Ovary (tissue), 9 donors: ENCODE data around the gene TTLL9. TPM values are rescaled to one million over a fixed set of nuclear protein-coding genes. Genes with fewer than 3 reads are reported as not detected.

Experiments
- DNase-seq, 5 donors: peaks; one replicate each; pipeline ENCODE4 v3.0.0-alpha.2; 2019 to 2020
- H3K27ac ChIP-seq, 2 donors: fragments of 200-600 bp; one replicate each; pipeline versions ENCODE4 v1.5.1 to v1.8.0; 2019 to 2022
- H3K27me3 ChIP-seq: fragments of 200-600 bp; one replicate; pipeline ENCODE4 v1.8.0; 2022
- H3K36me3 ChIP-seq: fragments of 200-600 bp; sonication (generic); one replicate; pipeline ENCODE4 v1.5.1; 2019
- H3K4me1 ChIP-seq: one replicate; pipeline ENCODE4 v1.8.1; 2013; ENCODE audit warnings: mild to moderate bottlenecking, moderate library complexity; ENCODE audit not compliant: insufficient read depth
- H3K4me3 ChIP-seq: fragments of 200-600 bp; sonication (generic); one replicate; pipeline ENCODE4 v1.5.1; 2017
- H3K9me3 ChIP-seq, 2 donors: fragments of 200-600 bp in 1 of 2; sonication (generic) in 1 of 2; one replicate each; pipeline versions ENCODE4 v1.5.1 to v1.8.1; 2013 to 2019; ENCODE audit warnings: mild to moderate bottlenecking in 1 of 2, moderate library complexity in 1 of 2
- CTCF ChIP-seq, 3 donors: fragments of 450-650 bp in 2 of 3; fragments of 200-600 bp in 1 of 3; IDR thresholded peaks; one replicate each; pipeline versions ENCODE4 v1.5.1 to v1.8.0; 2016 to 2022; ENCODE audit warnings: antibody characterized with exemption in 3 of 3, mild to moderate bottlenecking in 1 of 3
- EP300 ChIP-seq: sonication (generic); formaldehyde crosslinking; IDR thresholded peaks from one replicate; pipeline ENCODE4 v1.6.1; 2017; ENCODE audit warnings: antibody characterized with exemption
- POLR2A ChIP-seq: fragments of 450-650 bp; IDR thresholded peaks from one replicate; pipeline ENCODE4 v1.6.1; 2017; ENCODE audit warnings: antibody characterized with exemption, mild to moderate bottlenecking, moderate library complexity
- WGBS, 3 donors: extraction: QIAGEN DNeasy Blood & Tissue Kit in 1 of 3; methylation state at CpG; one replicate each; pipeline versions ENCODE4 v1.1.5 to v1.1.7; 2013 to 2017; 5-methylcytosine and 5-hydroxymethylcytosine counted together
- intact Hi-C, 4 donors: fragments of 100-400 bp; cut with DNase I; formaldehyde crosslinking; loops; one replicate each; pipeline versions ENCODE4 v1.11.0 to v1.15.1; 2022 to 2023
- polyA plus RNA-seq, 2 donors: library from polyadenylated mRNA; stranded (reverse); fragments of 200-250 nt in 1 of 2; fragments of 350-450 nt in 1 of 2; fragmentation: Illumina TruSeq in 1 of 2; extraction: RNeasy Lipid Tissue Mini Kit (QIAGEN cat#74804) in 1 of 2; gene quantifications; one replicate each; pipeline ENCODE4 v1.2.3, GENCODE V29; 2013 to 2014
- total RNA-seq, 7 donors: library from RNA; depleted of rRNA in 2 of 7; stranded (reverse); fragments of >200 nt in 2 of 7; fragmentation: NEBNext Ultra II Directional in 3 of 7; extraction: Animal tissue kit (Norgen Biotek cat#: 25700) in 3 of 7; gene quantifications; one replicate each; pipeline versions ENCODE4 v1.1.0 to v1.2.4, GENCODE V29; 2016 to 2023
- donor health status: DM: no; HTN: no; CAD: no; lungs with moderate emphysema.
- donor health status: DM: no; HTN: no; CAD: no.
- donor health status: Bipolar disorder and iron deficiency.
- donor health status: DM: yes; HTN: yes; CAD: no.
- donor health status: DM: no; HTN: no; CAD: no.
- donor health status: DM: yes; HTN: yes; CAD: no.

The TTLL9 gene
- total and polyA plus RNA-seq, 9 donors: 0.24 to 10.6 (median 0.40) TPM

- Histone ChIP-seq H3K27me3 (no peaks in the 10 kb centered on the region), H3K4me1 (peaks cover 29% of the 10 kb centered on the region), H3K27ac (no peak overlapping the region), H3K36me3 (no peaks in the 10 kb centered on the region), H3K9me3 (no peaks in the 10 kb centered on the region), H3K4me3 (no peak overlapping the region)
- no peak for TF ChIP-seq POLR2A
- no peak for TF ChIP-seq CTCF (IDR thresholded peaks at IDR 0.05)
- no peak for TF ChIP-seq EP300
- DNase-seq: no peak
- intact Hi-C loops: no loop called here
- 79 to 86% (median 79%) methylated on average over 3 of the region's 3 CpGs for WGBS, 3 donors
Observed at GRCh38 chr20:31846793-31847138, 23.7 kb upstream of the TTLL9 start.

- no peaks in the 10 kb centered on the region for H3K9me3 ChIP-seq
- DNase-seq: no peak
- H3K4me1 ChIP-seq: peaks cover 17% of the 10 kb centered on the region
- H3K27ac ChIP-seq: no peak overlapping the region
- WGBS, 3 donors: 87 to 94% (median 93%) methylated on average over 32 of the region's 32 CpGs
- no peak for TF ChIP-seq CTCF (IDR thresholded peaks at IDR 0.05)
- no peaks in the 10 kb centered on the region for H3K27me3 ChIP-seq
- H3K36me3 ChIP-seq: no peaks in the 10 kb centered on the region
- intact Hi-C loops: no loop called here
- H3K4me3 ChIP-seq: no peak overlapping the region
Observed at GRCh38 chr20:31848088-31848999, 22.1 kb upstream of the TTLL9 start.

GRCh38 chr20:31849306-31849930 is 21.0 kb upstream of the TTLL9 start:
- Histone ChIP-seq H3K36me3 (no peaks in the 10 kb centered on the region), H3K27ac (no peak overlapping the region), H3K27me3 (no peaks in the 10 kb centered on the region), H3K9me3 (no peaks in the 10 kb centered on the region), H3K4me3 (no peak overlapping the region), H3K4me1 (peaks cover 9% of the 10 kb centered on the region)
- no peak for TF ChIP-seq EP300
- 22 to 34% (median 27%) methylated on average over 44 to 45 of the region's 45 CpGs for WGBS, 3 donors
- DNase-seq: no peak
- intact Hi-C loops: no loop called here

GRCh38 chr20:31851240-31851955 is 19.0 kb upstream of the TTLL9 start:
- Histone ChIP-seq H3K4me3 (no peak overlapping the region), H3K9me3 (no peaks in the 10 kb centered on the region), H3K4me1 (no peaks in the 10 kb centered on the region), H3K27ac (no peak overlapping the region), H3K36me3 (no peaks in the 10 kb centered on the region), H3K27me3 (no peaks in the 10 kb centered on the region)
- no peak for DNase-seq
- WGBS, 3 donors: 75 to 78% (median 77%) methylated on average over 11 of the region's 11 CpGs
- no peak for TF ChIP-seq POLR2A
- TF ChIP-seq CTCF (IDR thresholded peaks at IDR 0.05): no peak
- no peak for TF ChIP-seq EP300
- intact Hi-C loops: loop anchor here in 2 of 4 donors (10.0 kb wide), 1 partner anchor 103 kb away; the partner anchor contains the start of gene PDRG1 (in 2 of the 2)
